WTC11 (cell line): ENCODE measurements around the gene MTERF4. TPM values are rescaled to one million over a fixed set of nuclear protein-coding genes. Genes with fewer than 3 reads are reported as not detected.

Source experiments
- ATAC-seq: fragments of 200-7000 bp; cut with Tn5 transposase; 2 replicates; pipeline ENCODE4 v1.10.0; 2021; ENCODE audit warnings: mild to moderate bottlenecking, moderate library complexity
- CTCF ChIA-PET: fragments of 300-600 bp; sonication (Branson Sonifier 250); formaldehyde crosslinking; loops from one replicate; lab custom pipeline; 2021; ENCODE audit warnings: antibody characterized with exemption; lab: Charles Lee
- POLR2A ChIA-PET: fragments of 350-600 bp; sonication (Branson Sonifier 250); formaldehyde crosslinking; loops from one replicate; lab custom pipeline; 2021; ENCODE audit warnings: antibody characterized with exemption; lab: Charles Lee
- DNase-seq: peaks from one replicate; pipeline ENCODE4 v3.0.0; 2021; ENCODE audit warnings: low spot score
- H3K27ac Mint-ChIP-seq: 2 replicates; pipeline ENCODE4 v1.8.0; 2021; ENCODE audit warnings: mixed read lengths
- H3K27me3 Mint-ChIP-seq: 2 replicates; pipeline ENCODE4 v1.8.0; 2021; ENCODE audit warnings: low read depth, mild to moderate bottlenecking, moderate library complexity, mixed read lengths
- H3K36me3 Mint-ChIP-seq: 2 replicates; pipeline ENCODE4 v1.8.0; 2021; ENCODE audit warnings: mixed read lengths
- H3K4me1 Mint-ChIP-seq: 2 replicates; pipeline ENCODE4 v1.8.0; 2022; ENCODE audit warnings: mixed read lengths
- H3K4me3 Mint-ChIP-seq: 2 replicates; pipeline ENCODE4 v1.8.0; 2021; ENCODE audit warnings: mild to moderate bottlenecking, moderate library complexity, mixed read lengths
- H3K9me3 Mint-ChIP-seq: 2 replicates; pipeline ENCODE4 v1.8.0; 2021; ENCODE audit warnings: mixed read lengths
- ARID4B ChIP-seq: sonication (generic); formaldehyde crosslinking; IDR thresholded peaks from 2 replicates; pipeline ENCODE4 v1.8.0; 2023; ENCODE audit warnings: missing genetic modification reagents, mild to moderate bottlenecking, borderline replicate concordance
- ESRRA ChIP-seq: sonication (generic); formaldehyde crosslinking; IDR thresholded peaks from 2 replicates; pipeline ENCODE4 v1.8.1; 2022; ENCODE audit warnings: mild to moderate bottlenecking, missing genetic modification reagents, borderline replicate concordance
- ETV6 ChIP-seq: sonication (generic); formaldehyde crosslinking; IDR thresholded peaks from 2 replicates; pipeline ENCODE4 v1.8.1; 2022; ENCODE audit warnings: mild to moderate bottlenecking, missing genetic modification reagents
- GRHL2 ChIP-seq: fragments of 250-450 bp; sonication (Bioruptor Pico); IDR thresholded peaks from 2 replicates; pipeline ENCODE4 v1.8.0; 2022; ENCODE audit warnings: mild to moderate bottlenecking, moderate library complexity; ENCODE audit not compliant: insufficient replicate concordance, severe bottlenecking
- HMGA2 ChIP-seq: fragments of 250-450 bp; sonication (Bioruptor Pico); IDR thresholded peaks from 2 replicates; pipeline ENCODE4 v1.4.0; 2021; ENCODE audit warnings: mild to moderate bottlenecking, moderate library complexity
- JAZF1 ChIP-seq: fragments of 250-450 bp; sonication (Bioruptor Pico); IDR thresholded peaks from 2 replicates; pipeline ENCODE4 v1.9.0; 2021; ENCODE audit warnings: moderate library complexity, mild to moderate bottlenecking, inconsistent platforms
- MXD4 ChIP-seq: fragments of 250-450 bp; sonication (Bioruptor Pico); IDR thresholded peaks from 2 replicates; pipeline ENCODE4 v1.8.0; 2021; ENCODE audit warnings: mild to moderate bottlenecking, moderate library complexity, borderline replicate concordance
- NR1H2 ChIP-seq: sonication (generic); formaldehyde crosslinking; IDR thresholded peaks from 2 replicates; pipeline ENCODE4 v1.9.0; 2021; ENCODE audit warnings: mild to moderate bottlenecking, moderate library complexity, missing genetic modification reagents
- NR2C2 ChIP-seq: sonication (generic); formaldehyde crosslinking; IDR thresholded peaks from 2 replicates; pipeline ENCODE4 v1.8.0; 2022; ENCODE audit warnings: mild to moderate bottlenecking, missing genetic modification reagents
- NR3C1 ChIP-seq: sonication (generic); formaldehyde crosslinking; conservative IDR thresholded peaks from 2 replicates; pipeline ENCODE4 v1.8.1; 2023; ENCODE audit warnings: low read depth, mild to moderate bottlenecking, missing genetic modification reagents
- OVOL2 ChIP-seq: fragments of 250-450 bp; sonication (Bioruptor Pico); IDR thresholded peaks from 2 replicates; pipeline ENCODE4 v1.9.0; 2021; ENCODE audit warnings: mild to moderate bottlenecking, borderline replicate concordance
- PRDM15 ChIP-seq: sonication (generic); formaldehyde crosslinking; IDR thresholded peaks from 2 replicates; pipeline ENCODE4 v1.8.0; 2022; ENCODE audit warnings: missing genetic modification reagents
- SMAD4 ChIP-seq: sonication (generic); formaldehyde crosslinking; IDR thresholded peaks from 2 replicates; pipeline ENCODE4 v1.8.0; 2022; ENCODE audit warnings: mild to moderate bottlenecking, missing genetic modification reagents
- USF1 ChIP-seq: sonication (generic); formaldehyde crosslinking; IDR thresholded peaks from 2 replicates; pipeline ENCODE4 v1.8.0; 2022; ENCODE audit warnings: mild to moderate bottlenecking, missing genetic modification reagents
- ZNF281 ChIP-seq: sonication (generic); formaldehyde crosslinking; IDR thresholded peaks from 2 replicates; pipeline ENCODE4 v1.8.0; 2023; ENCODE audit warnings: mild to moderate bottlenecking, missing genetic modification reagents
- ZNF423 ChIP-seq: fragments of 250-450 bp; sonication (Bioruptor Pico); IDR thresholded peaks from 2 replicates; pipeline ENCODE4 v2.1.2; 2022; ENCODE audit warnings: mild to moderate bottlenecking, moderate library complexity
- ZSCAN18 ChIP-seq: fragments of 250-450 bp; sonication (Bioruptor Pico); IDR thresholded peaks from 2 replicates; pipeline ENCODE4 v2.1.2; 2022; ENCODE audit warnings: mild to moderate bottlenecking, moderate library complexity
- total RNA-seq: library from RNA; stranded (reverse); gene quantifications from 3 replicates; pipeline ENCODE4 v1.2.3, GENCODE V29; 2021

Gene MTERF4
- total RNA-seq, 1 experiment from 2014 or later, result 23.3 TPM

- peaks cover 3% of the 10 kb centered on the region; the same call in 1 of the 2 replicates for H3K9me3 Mint-ChIP-seq
- no peak for ATAC-seq
- CTCF ChIA-PET, result no interaction called here
- no peak overlapping the region for H3K4me3 Mint-ChIP-seq
- POLR2A ChIA-PET, result no interaction called here
- TF ChIP-seq PRDM15 (CRISPR knock-in tag) (no peak), USF1 (CRISPR knock-in tag) (no peak), HMGA2 (CRISPR knock-in tag) (no peak), ZNF423 (CRISPR knock-in tag) (no peak), MXD4 (no peak), ARID4B (no peak), OVOL2 (CRISPR knock-in tag) (no peak), ESRRA (no peak), NR1H2 (CRISPR knock-in tag) (no peak), ETV6 (CRISPR knock-in tag) (no peak), NR2C2 (CRISPR knock-in tag) (no peak), SMAD4 (CRISPR knock-in tag) (no peak), NR3C1 (no peak), JAZF1 (CRISPR knock-in tag) (no peak), ZNF281 (no peak), ZSCAN18 (no peak), GRHL2 (CRISPR knock-in tag) (no peak)
- no peak overlapping the region for H3K27ac Mint-ChIP-seq
- peaks cover 32% of the 10 kb centered on the region for H3K36me3 Mint-ChIP-seq
- no peaks in the 10 kb centered on the region for H3K4me1 Mint-ChIP-seq
- no peaks in the 10 kb centered on the region for H3K27me3 Mint-ChIP-seq
- no peak for DNase-seq
Observed at GRCh38 chr2:241133436-241133820, 31.3 kb upstream of the MTERF4 start.
